GM06990 (cell line): ENCODE data around the gene GIN1.

Experiments used
- DNase-seq: peaks from one replicate; pipeline ENCODE4 v3.0.0-alpha.2; 2011; ENCODE audit not compliant: insufficient read length; ENCODE audit errors: extremely low read depth
- H3K27me3 ChIP-seq: replicated peaks from 2 replicates; pipeline ENCODE4 v1.6.0; 2011; ENCODE audit warnings: low read length; ENCODE audit not compliant: control insufficient read depth, insufficient read depth
- H3K36me3 ChIP-seq: 2 replicates; pipeline ENCODE4 v1.5.1; 2011; ENCODE audit warnings: low read length; ENCODE audit not compliant: control insufficient read depth, insufficient read depth
- H3K4me3 ChIP-seq: replicated peaks from 2 replicates; pipeline ENCODE4 v1.5.1; 2011; ENCODE audit warnings: low read depth, mild to moderate bottlenecking, control low read depth, low read length
- TF ChIP-seq, protein P1 (sequence below): IDR thresholded peaks from 2 replicates; pipeline ENCODE4 v1.5.1; 2011; ENCODE audit warnings: low read length, control low read depth, mild to moderate bottlenecking, inconsistent platforms; ENCODE audit not compliant: insufficient read depth, poor library complexity, severe bottlenecking

The GIN1 gene

DNA sequence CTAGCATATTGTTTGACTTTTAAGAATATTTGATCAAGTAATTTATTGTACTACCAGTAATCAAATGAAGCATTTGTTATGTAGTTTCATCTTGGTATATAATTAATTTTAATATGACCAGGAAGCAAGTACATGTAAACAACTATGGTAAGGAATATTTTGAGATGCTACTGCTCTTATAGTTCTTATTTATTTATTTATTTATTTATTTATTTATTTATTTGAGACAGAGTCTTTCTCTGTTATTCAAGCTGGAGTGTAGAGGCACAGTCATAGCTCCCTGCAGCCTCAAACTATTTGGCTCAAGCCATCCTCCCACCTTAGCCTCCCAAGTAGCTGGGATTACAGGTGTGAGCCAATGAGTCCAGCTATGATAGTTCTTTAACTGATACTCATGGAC, 8.3 kb upstream of the GIN1 start:
- Histone ChIP-seq H3K27me3 (no peaks in the 10 kb centered on the region), H3K4me3 (no peak overlapping the region), H3K36me3 (no peaks in the 10 kb centered on the region; the same call in 1 of the 2 replicates)
- TF ChIP-seq, protein P1, sequence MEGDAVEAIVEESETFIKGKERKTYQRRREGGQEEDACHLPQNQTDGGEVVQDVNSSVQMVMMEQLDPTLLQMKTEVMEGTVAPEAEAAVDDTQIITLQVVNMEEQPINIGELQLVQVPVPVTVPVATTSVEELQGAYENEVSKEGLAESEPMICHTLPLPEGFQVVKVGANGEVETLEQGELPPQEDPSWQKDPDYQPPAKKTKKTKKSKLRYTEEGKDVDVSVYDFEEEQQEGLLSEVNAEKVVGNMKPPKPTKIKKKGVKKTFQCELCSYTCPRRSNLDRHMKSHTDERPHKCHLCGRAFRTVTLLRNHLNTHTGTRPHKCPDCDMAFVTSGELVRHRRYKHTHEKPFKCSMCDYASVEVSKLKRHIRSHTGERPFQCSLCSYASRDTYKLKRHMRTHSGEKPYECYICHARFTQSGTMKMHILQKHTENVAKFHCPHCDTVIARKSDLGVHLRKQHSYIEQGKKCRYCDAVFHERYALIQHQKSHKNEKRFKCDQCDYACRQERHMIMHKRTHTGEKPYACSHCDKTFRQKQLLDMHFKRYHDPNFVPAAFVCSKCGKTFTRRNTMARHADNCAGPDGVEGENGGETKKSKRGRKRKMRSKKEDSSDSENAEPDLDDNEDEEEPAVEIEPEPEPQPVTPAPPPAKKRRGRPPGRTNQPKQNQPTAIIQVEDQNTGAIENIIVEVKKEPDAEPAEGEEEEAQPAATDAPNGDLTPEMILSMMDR = no peak
- no peak for DNase-seq

DNA sequence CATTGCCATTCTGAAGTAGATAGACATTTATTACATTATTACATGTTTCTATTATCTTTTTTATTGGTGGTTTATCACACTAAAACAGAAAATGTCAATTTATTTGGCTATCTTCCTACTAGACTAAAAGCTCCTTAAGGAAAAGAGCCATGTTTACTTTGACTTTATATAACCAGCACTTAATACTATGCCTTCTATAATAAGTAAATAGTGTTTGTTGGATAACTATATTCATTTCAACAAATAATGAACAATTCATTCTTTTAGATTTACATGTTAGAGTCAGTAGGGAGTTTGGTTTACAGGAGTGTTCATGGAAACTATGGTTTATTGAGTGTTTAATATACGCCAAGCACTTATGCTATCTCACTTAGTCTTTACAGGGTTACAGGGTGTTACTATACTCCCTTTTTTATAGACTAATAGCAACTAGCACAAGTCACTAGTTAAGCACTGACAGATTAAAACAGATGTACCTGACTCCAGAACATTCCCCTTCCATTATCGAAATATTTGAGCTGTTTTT, 7.4 kb upstream of the GIN1 start:
- Histone ChIP-seq H3K27me3 (no peaks in the 10 kb centered on the region), H3K4me3 (no peak overlapping the region), H3K36me3 (no peaks in the 10 kb centered on the region; the same call in 1 of the 2 replicates)
- TF ChIP-seq, protein P1 = no peak
- DNase-seq = no peak

DNA sequence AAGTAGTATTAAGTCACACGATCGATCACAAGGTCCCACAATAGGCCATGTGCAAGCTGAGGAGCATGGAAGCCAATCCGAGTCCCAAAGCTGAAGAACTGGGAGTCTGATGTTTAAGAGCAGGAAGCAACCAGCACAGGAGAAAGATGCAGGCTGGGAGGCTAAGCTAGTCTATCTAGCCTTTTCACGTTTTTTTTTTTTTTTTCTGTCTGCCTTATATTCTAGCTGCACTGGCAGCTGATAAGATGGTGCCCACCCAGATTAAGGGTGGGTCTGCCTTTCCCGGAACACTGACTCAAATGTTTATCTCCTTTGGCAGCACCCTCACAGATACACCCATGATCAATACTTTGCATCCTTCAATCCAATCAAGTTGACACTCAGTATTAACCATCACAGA, 6.6 kb upstream of the GIN1 start:
- TF ChIP-seq, protein P1 = no peak

DNA sequence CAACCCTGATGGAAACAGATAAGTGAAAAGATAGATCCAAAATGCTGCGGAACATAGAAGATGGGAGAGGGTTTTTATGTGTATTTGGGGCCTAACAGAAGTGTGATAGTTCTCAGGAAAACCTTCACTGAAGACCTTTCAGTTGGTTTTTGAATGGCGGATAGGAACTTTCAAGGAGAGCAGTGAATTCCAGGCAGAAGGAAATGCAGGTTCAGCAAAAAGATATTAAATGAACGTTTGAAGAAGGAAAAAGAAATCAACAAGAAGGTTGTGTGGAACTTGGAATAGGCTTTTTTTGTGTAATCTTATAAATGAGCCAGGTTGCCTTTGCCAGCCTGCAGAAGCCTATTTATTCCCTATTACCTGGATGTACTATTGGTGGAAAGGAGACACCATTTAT, 2.3 kb upstream of the GIN1 start:
- no peaks in the 10 kb centered on the region for H3K27me3 ChIP-seq
- TF ChIP-seq, protein P1 = no peak
- DNase-seq = no peak
- no peak overlapping the region for H3K4me3 ChIP-seq
- H3K36me3 ChIP-seq = no peaks in the 10 kb centered on the region

More for the DNA sequence above, 6.6 kb upstream of the GIN1 start:
- no peaks in the 10 kb centered on the region for H3K27me3 ChIP-seq
- DNase-seq = no peak
- no peak overlapping the region for H3K4me3 ChIP-seq
- no peaks in the 10 kb centered on the region; the same call in 1 of the 2 replicates for H3K36me3 ChIP-seq

DNA sequence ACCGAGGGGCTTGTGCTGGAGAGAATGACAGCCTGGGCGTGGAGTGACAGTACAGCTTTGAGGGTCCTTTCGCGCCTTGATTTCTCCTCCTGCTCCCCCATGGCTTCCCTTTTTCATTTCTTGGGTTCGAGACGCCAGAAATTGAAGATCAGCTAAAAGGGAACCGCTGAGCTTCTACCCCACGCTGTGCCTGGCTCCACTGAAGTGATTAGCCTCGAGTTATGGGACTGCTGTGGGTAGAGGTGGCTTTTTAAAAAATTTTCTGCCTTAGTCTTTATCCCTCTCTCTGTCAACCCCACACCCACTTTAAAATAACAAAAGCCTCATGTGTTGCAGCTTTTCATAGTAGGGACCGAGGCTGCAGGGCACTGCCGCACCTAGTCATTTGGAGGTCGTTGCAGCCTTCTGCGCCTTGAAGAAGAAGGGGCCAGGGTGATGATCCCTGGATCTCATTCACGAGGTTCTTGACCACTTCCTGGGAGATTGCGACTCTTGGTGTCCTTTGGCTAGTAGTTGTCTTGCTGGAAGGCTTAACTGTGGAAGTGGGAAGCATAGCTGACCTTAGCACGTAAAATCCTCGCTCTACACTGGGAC, 766 bp upstream of the GIN1 start:
- TF ChIP-seq, protein P1 = no peak

More for the DNA sequence above, 766 bp upstream of the GIN1 start:
- Histone ChIP-seq H3K36me3 (no peaks in the 10 kb centered on the region), H3K4me3 (peak overlapping the region; percentile 98), H3K27me3 (no peaks in the 10 kb centered on the region)
- peak; percentile 9 for DNase-seq
